ENCODE results near the gene LRRC4C.

GRCh38 chr11:40139066-40139465 lies 1320.4 kb downstream of the LRRC4C start:
- TF ChIP-seq EZH2 (IDR thresholded peaks at IDR 0.05; ENCODE audit: borderline replicate concordance, low read depth, low read length, severe bottlenecking) (no peak), MYC (IDR thresholded peaks at IDR 0.05; ENCODE audit: low read depth, low read length) (no peak), CTCF (IDR thresholded peaks at IDR 0.05; ENCODE audit: extremely low read depth in 1 of 2, insufficient read depth in 1 of 2, low read depth in 1 of 2, low read length in 2 of 2) (no peak), POLR2A (IDR thresholded peaks at IDR 0.05; ENCODE audit: low read depth, low read length) (no peak), JUN (IDR thresholded peaks at IDR 0.05; ENCODE audit: borderline replicate concordance, insufficient read depth, insufficient read length, low read depth) (no peak), POLR2AphosphoS5 (IDR thresholded peaks at IDR 0.05; ENCODE audit: insufficient read depth, low read depth, low read length) (no peak), FOS (IDR thresholded peaks at IDR 0.05; ENCODE audit: borderline replicate concordance, insufficient read depth, low read length) (no peak)

Measured in endothelial cell of umbilical vein (primary cell).